H1 (cell line): ENCODE data around the gene MCUR1. TPM values are rescaled to one million over a fixed set of nuclear protein-coding genes. Genes with fewer than 3 reads are reported as not detected.

ENCODE experiments used
- CTCF ChIA-PET: fragments of 300-600 bp; sonication (Branson Sonifier 250); formaldehyde crosslinking; loops from one replicate; lab custom pipeline; 2021; ENCODE audit not compliant: partially characterized antibody; lab: Charles Lee
- POLR2A ChIA-PET: fragments of 300-600 bp; sonication (Branson Sonifier 250); formaldehyde crosslinking; loops from one replicate; lab custom pipeline; 2021; ENCODE audit warnings: inconsistent platforms; ENCODE audit not compliant: partially characterized antibody; lab: Charles Lee
- DNase-seq, 2 experiments: peaks; one replicate each; pipeline versions ENCODE4 v3.0.0 to v3.0.0-alpha.2; 2010 to 2022; ENCODE audit warnings: low spot score in 2 of 2, low read depth in 1 of 2, mixed read lengths in 1 of 2
- FAIRE-seq: peaks from 2 replicates; lab custom pipeline; 2011; peaks lifted over from hg19 to GRCh38; lab: Jason Lieb, UNC
- H2AFZ ChIP-seq: 2 replicates; pipeline ENCODE4 v1.8.1; 2012; ENCODE audit warnings: low read length, inconsistent platforms
- H2AK5ac ChIP-seq: 2 replicates; pipeline ENCODE4 v1.6.1; 2013; ENCODE audit warnings: low read depth, low read length
- H2BK120ac ChIP-seq: replicated peaks from 2 replicates; pipeline ENCODE3; 2013; ENCODE audit warnings: low read depth, low read length, inconsistent platforms
- H2BK12ac ChIP-seq: 2 replicates; pipeline ENCODE4 v1.6.1; 2013; ENCODE audit warnings: low read depth, low read length
- H2BK15ac ChIP-seq: 2 replicates; pipeline ENCODE4 v1.6.1; 2013; ENCODE audit warnings: low read length
- H2BK20ac ChIP-seq: 2 replicates; pipeline ENCODE4 v1.6.1; 2013; ENCODE audit warnings: low read length
- H2BK5ac ChIP-seq: 2 replicates; pipeline ENCODE4 v1.6.1; 2013; ENCODE audit warnings: low read depth, low read length
- H3K14ac ChIP-seq: 2 replicates; pipeline ENCODE4 v1.6.1; 2013; ENCODE audit warnings: inconsistent platforms; ENCODE audit not compliant: insufficient read length
- H3K18ac ChIP-seq: 2 replicates; pipeline ENCODE4 v1.6.1; 2013; ENCODE audit warnings: low read length; ENCODE audit errors: extremely low read depth
- H3K23ac ChIP-seq: 2 replicates; pipeline ENCODE4 v1.6.1; 2013; ENCODE audit warnings: inconsistent platforms; ENCODE audit not compliant: insufficient read length
- H3K23me2 ChIP-seq: 2 replicates; pipeline ENCODE4 v1.6.1; 2013; ENCODE audit warnings: low read depth, low read length
- H3K27ac ChIP-seq: 2 replicates; pipeline ENCODE4 v1.6.1; 2011; ENCODE audit warnings: low read depth, low read length, inconsistent platforms
- H3K27me3 ChIP-seq, 4 experiments: replicated peaks in 1 of 4; 1 replicate in 1 of 4; 2 replicates in 3 of 4; pipeline versions ENCODE4 v1.6.1 to v1.8.1; 2011 to 2013; ENCODE audit warnings: low read length in 3 of 4, mild to moderate bottlenecking in 3 of 4, inconsistent platforms in 2 of 4, mixed read lengths in 2 of 4, moderate library complexity in 1 of 4; ENCODE audit not compliant: control insufficient read depth in 3 of 4, insufficient read depth in 3 of 4; ENCODE audit errors: extremely low read depth in 1 of 4
- H3K36me3 ChIP-seq, 4 experiments: 2 replicates each; pipeline versions ENCODE4 v1.6.1 to v1.8.1; 2011 to 2013; ENCODE audit warnings: mild to moderate bottlenecking in 4 of 4, low read length in 3 of 4, moderate library complexity in 2 of 4, control low read depth in 1 of 4, inconsistent platforms in 1 of 4; ENCODE audit not compliant: insufficient read depth in 4 of 4, control insufficient read depth in 2 of 4
- H3K4ac ChIP-seq: replicated peaks from 2 replicates; pipeline ENCODE3; 2013; ENCODE audit warnings: low read length, low read depth, mixed read lengths, inconsistent platforms; ENCODE audit not compliant: insufficient read length
- H3K4me1 ChIP-seq, 4 experiments: replicated peaks in 1 of 4; 1 replicate in 1 of 4; 2 replicates in 3 of 4; pipeline versions ENCODE4 v1.6.1 to v1.8.1; 2011 to 2013; ENCODE audit warnings: low read length in 3 of 4, inconsistent platforms in 2 of 4, mixed read lengths in 1 of 4; ENCODE audit not compliant: insufficient read depth in 4 of 4, control insufficient read depth in 3 of 4
- H3K4me2 ChIP-seq, 2 experiments: 2 replicates each; pipeline versions ENCODE4 v1.6.1 to v1.8.1; 2011 to 2013; ENCODE audit warnings: low read depth in 2 of 2, low read length in 2 of 2, control low read depth in 1 of 2, inconsistent platforms in 1 of 2, mild to moderate bottlenecking in 1 of 2; ENCODE audit not compliant: insufficient read depth in 1 of 2
- H3K4me3 ChIP-seq, 4 experiments: fragments of 200-600, 300-600 bp in 1 of 4; sonication (generic), shearing (Covaris generic), sonication (Bioruptor Twin) in 1 of 4; 2 replicates each; pipeline versions ENCODE4 v1.5.1 to v1.8.1; 2011 to 2016; ENCODE audit warnings: low read length in 4 of 4, low read depth in 3 of 4, control low read depth in 2 of 4, inconsistent platforms in 2 of 4, mild to moderate bottlenecking in 2 of 4, mixed read lengths in 1 of 4, moderate library complexity in 1 of 4; ENCODE audit not compliant: insufficient read depth in 2 of 4; ENCODE audit errors: extremely low read depth in 1 of 4
- H3K56ac ChIP-seq: replicated peaks from 2 replicates; pipeline ENCODE3; 2013; ENCODE audit warnings: low read depth, mild to moderate bottlenecking, mixed read lengths, low read length, inconsistent platforms; ENCODE audit not compliant: insufficient read length
- H3K79me1 ChIP-seq: 2 replicates; pipeline ENCODE4 v1.6.1; 2013; ENCODE audit warnings: low read depth, low read length, control low read depth
- H3K79me2 ChIP-seq, 2 experiments: 2 replicates each; pipeline versions ENCODE4 v1.6.1 to v1.8.1; 2012 to 2013; ENCODE audit warnings: low read length in 2 of 2, mild to moderate bottlenecking in 2 of 2, inconsistent platforms in 1 of 2; ENCODE audit not compliant: insufficient read depth in 2 of 2, control insufficient read depth in 1 of 2
- H3K9ac ChIP-seq, 4 experiments: replicated peaks in 1 of 4; 1 replicate in 1 of 4; 2 replicates in 3 of 4; pipeline versions ENCODE4 v1.6.1 to v1.8.1; 2011 to 2013; ENCODE audit warnings: low read depth in 3 of 4, low read length in 3 of 4, control low read depth in 2 of 4, mild to moderate bottlenecking in 2 of 4, moderate library complexity in 2 of 4, inconsistent platforms in 1 of 4; ENCODE audit errors: extremely low read depth in 1 of 4
- H3K9me3 ChIP-seq, 2 experiments: 2 replicates each; pipeline versions ENCODE4 v1.6.1 to v1.8.1; 2012 to 2013; ENCODE audit warnings: mild to moderate bottlenecking in 2 of 2, moderate library complexity in 2 of 2, control low read depth in 1 of 2, inconsistent platforms in 1 of 2, low read depth in 1 of 2, low read length in 1 of 2, mixed read lengths in 1 of 2; ENCODE audit not compliant: insufficient read depth in 2 of 2
- H4K20me1 ChIP-seq, 2 experiments: replicated peaks in 1 of 2; 2 replicates each; pipeline versions ENCODE3 to v1.8.1; 2011 to 2013; ENCODE audit warnings: inconsistent platforms in 2 of 2, low read length in 2 of 2, mild to moderate bottlenecking in 1 of 2; ENCODE audit not compliant: insufficient read depth in 2 of 2, control insufficient read depth in 1 of 2
- H4K5ac ChIP-seq: 2 replicates; pipeline ENCODE4 v1.6.1; 2013; ENCODE audit warnings: low read length, low read depth, mixed read lengths, inconsistent platforms; ENCODE audit not compliant: insufficient read length
- H4K8ac ChIP-seq: 2 replicates; pipeline ENCODE4 v1.8.0; 2013; ENCODE audit warnings: mild to moderate bottlenecking, moderate library complexity, low read length, inconsistent platforms; ENCODE audit not compliant: insufficient read depth; ENCODE audit errors: extremely low read depth
- H4K91ac ChIP-seq: replicated peaks from 2 replicates; pipeline ENCODE3; 2013; ENCODE audit warnings: low read length, mixed read lengths, inconsistent platforms; ENCODE audit not compliant: insufficient read length
- KDM5A ChIP-seq: fragments of 200-600 bp; IDR thresholded peaks from 2 replicates; pipeline ENCODE4 v1.7.1; 2012; ENCODE audit warnings: mild to moderate bottlenecking, low read length, inconsistent platforms, mixed read lengths
- RAD21 ChIP-seq, 2 experiments: IDR thresholded peaks in 1 of 2; conservative IDR thresholded peaks in 1 of 2; 2 replicates each; pipeline ENCODE4 v1.6.1; 2011; ENCODE audit warnings: low read depth in 2 of 2, low read length in 2 of 2, improper control_type of control experiment in 1 of 2, inconsistent platforms in 1 of 2, mild to moderate bottlenecking in 1 of 2, moderate library complexity in 1 of 2
- whole genome bisulfite sequencing, 2 experiments: shearing (Covaris generic) in 1 of 2; methylation state at CpG; one replicate each; pipeline versions ENCODE4 v1.1.6 to v1.1.7; 2013 to 2015; ENCODE audit warnings: low lambda C conversion rate in 2 of 2, mixed read lengths in 2 of 2, inconsistent platforms in 1 of 2, low coverage in 1 of 2, missing lambda C conversion rate in 1 of 2; ENCODE audit not compliant: insufficient replicate concordance in 2 of 2, insufficient coverage in 1 of 2, insufficient read length in 1 of 2; ENCODE audit errors: extremely low coverage in 1 of 2, missing lambda C conversion rate in 1 of 2; 5-methylcytosine and 5-hydroxymethylcytosine counted together
- polyA plus RNA-seq, 7 experiments: library from polyadenylated mRNA; depleted of rRNA in 3 of 7; stranded (reverse) in 5 of 7; unstranded in 2 of 7; fragments of >200 nt in 5 of 7; fragments of 200-250 nt in 2 of 7; gene quantifications; 1 replicate in 5 of 7; 2 replicates in 1 of 7; 4 replicates in 1 of 7; pipeline versions ENCODE4 v1.2.1 to v1.2.3, GENCODE V29; 2011 to 2013; ENCODE audit warnings: missing spikeins in 2 of 7, mixed read lengths in 2 of 7
- total RNA-seq: library from RNA; stranded (reverse); fragmentation: NEBNext Ultra II Directional; extraction: Animal tissue kit (Norgen Biotek cat#: 25700); gene quantifications from 2 replicates; pipeline ENCODE4 v1.2.1, GENCODE V29; 2021

The MCUR1 gene
- total and polyA plus RNA-seq, 2 of the 8 experiments (the other 6 are each of a cell fraction or from before 2014, with no cell fraction given): 9.6 to 37.3 TPM

DNA sequence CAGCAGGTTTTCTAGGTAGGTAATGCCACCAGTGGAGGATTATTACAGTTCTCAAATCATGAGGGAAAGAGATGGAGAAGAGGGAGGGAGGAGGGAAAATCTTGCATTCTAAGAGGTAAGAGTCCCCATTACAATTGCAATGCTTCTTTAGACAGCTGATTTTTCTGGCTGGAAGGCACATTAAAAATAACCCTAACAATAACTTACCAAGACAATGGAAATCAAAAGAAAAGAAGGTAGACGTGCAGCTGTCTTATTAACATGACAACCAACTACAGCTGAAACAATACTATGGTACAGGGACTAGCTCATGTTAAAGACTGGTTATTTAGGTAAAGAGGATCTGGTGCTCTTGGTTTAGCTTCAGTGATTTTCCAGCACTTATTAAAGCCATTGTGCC, 24.6 kb downstream of the MCUR1 start:
- Histone ChIP-seq H3K4me2 (no peak overlapping the region), H2BK12ac (no peak overlapping the region), H3K56ac (no peak overlapping the region), H2AFZ (no peak overlapping the region), H3K36me3 (peaks cover 0 to 23% (median 6%) of the 10 kb centered on the region in 4 experiments; a peak in 4 of 8 replicates), H3K79me1 (no peaks in the 10 kb centered on the region; the same call in 1 of the 2 replicates), H4K20me1 (no peaks in the 10 kb centered on the region), H2BK5ac (no peak overlapping the region), H3K4ac (no peak overlapping the region), H4K5ac (no peak overlapping the region), H3K4me1 (peaks cover 0 to 3% (median 0%) of the 10 kb centered on the region in 4 experiments; a peak in 2 of 7 replicates), H3K14ac (no peak overlapping the region), H3K18ac (no peak overlapping the region), H3K23ac (no peak overlapping the region), H2BK20ac (no peak overlapping the region), H3K9ac (no peak overlapping the region), H3K27ac (no peak overlapping the region), H2AK5ac (no peak overlapping the region), H3K4me3 (no peak overlapping the region), H4K8ac (no peak overlapping the region), H2BK15ac (no peak overlapping the region), H2BK120ac (no peak overlapping the region), H3K9me3 (no peaks in the 10 kb centered on the region), H3K23me2 (no peaks in the 10 kb centered on the region), H3K27me3 (no peaks in the 10 kb centered on the region), H3K79me2 (no peaks in the 10 kb centered on the region), H4K91ac (no peak overlapping the region)
- CTCF ChIA-PET: interaction anchor here (0.6 to 1.0 kb wide), 4 partner anchors 84 to 268 kb away, joined by 3 to 6 read pairs (median 4); no protein-coding TSS in a partner anchor
- DNase-seq (no peak), FAIRE-seq (no peak)
- POLR2A ChIA-PET: interaction anchor here (0.6 to 1.2 kb wide), 3 partner anchors 10 to 80 kb away, joined by 3 read pairs; no protein-coding TSS in a partner anchor
- 72% methylated on average over 1 of the region's 1 CpG; no CpG with 5 or more reads in 1 of the 2 experiments for WGBS, 2 experiments
- no peak for TF ChIP-seq KDM5A
- no peak for TF ChIP-seq RAD21 (IDR thresholded peaks at IDR 0.05 in 1 of 2, conservative IDR thresholded peaks at IDR 0.05 in 1 of 2; ENCODE audit: low read depth in 2 of 2, low read length in 2 of 2)
